NCI-H1048 (cell line): Measurements from ENCODE around the gene CNDP2.

ENCODE experiments used
- DNase-seq: peaks from one replicate; lab custom pipeline; 2025; lab: John Stamatoyannopoulos, UW

Gene CNDP2

GRCh38 chr18:74473976-74474640 is 22.1 kb upstream of the CNDP2 start:
- no peak for DNase-seq

- DNase-seq: no peak
These were observed 20.0 kb upstream of the CNDP2 start for GRCh38 chr18:74476140-74476539.

- DNase-seq: no peak
These were observed 18.4 kb upstream of the CNDP2 start for GRCh38 chr18:74477771-74478170.

- no peak for DNase-seq
These were observed 17.8 kb upstream of the CNDP2 start for GRCh38 chr18:74478316-74478715.

- DNase-seq: no peak
These were observed 17.3 kb upstream of the CNDP2 start for GRCh38 chr18:74478880-74479279.

GRCh38 chr18:74479486-74480148 is 16.5 kb upstream of the CNDP2 start:
- DNase-seq: no peak

GRCh38 chr18:74480149-74480651 is 16.0 kb upstream of the CNDP2 start:
- DNase-seq: no peak

- no peak for DNase-seq
These were observed 13.5 kb upstream of the CNDP2 start for GRCh38 chr18:74482697-74483096.

GRCh38 chr18:74486119-74486849 is 9.9 kb upstream of the CNDP2 start:
- DNase-seq: no peak

GRCh38 chr18:74488354-74488753 is 7.8 kb upstream of the CNDP2 start:
- no peak for DNase-seq

- no peak for DNase-seq
These were observed 7.3 kb upstream of the CNDP2 start for GRCh38 chr18:74488864-74489263.

- DNase-seq: no peak
These were observed 6.5 kb upstream of the CNDP2 start for GRCh38 chr18:74489676-74490075.

- no peak for DNase-seq
These were observed 3.9 kb upstream of the CNDP2 start for GRCh38 chr18:74492259-74492658.

- DNase-seq: no peak
These were observed 2.5 kb upstream of the CNDP2 start for GRCh38 chr18:74493689-74494088.

GRCh38 chr18:74494514-74494913 is 1.6 kb upstream of the CNDP2 start:
- no peak for DNase-seq

GRCh38 chr18:74496508-74497323 is 553 bp downstream of the CNDP2 start:
- no peak for DNase-seq

- no peak for DNase-seq
These were observed 1.1 kb downstream of the CNDP2 start for GRCh38 chr18:74497324-74497676.

- no peak for DNase-seq
These were observed 1.6 kb downstream of the CNDP2 start for GRCh38 chr18:74497778-74498177.

- DNase-seq: no peak
These were observed 2.8 kb downstream of the CNDP2 start for GRCh38 chr18:74498712-74499627.

- DNase-seq: no peak
These were observed 3.5 kb downstream of the CNDP2 start for GRCh38 chr18:74499633-74500032.

- DNase-seq: no peak
These were observed 4.2 kb downstream of the CNDP2 start for GRCh38 chr18:74500372-74500771.
